K562 (cell line): ENCODE measurements around the gene HP1BP3. TPM values are rescaled to one million over a fixed set of nuclear protein-coding genes. Genes with fewer than 3 reads are reported as not detected.
A peak's percentile ranks its signal among the peaks of the same experiment; 100 is the strongest.

Experiments
- CEBPB ChIP-seq: fragments of 450-650 bp; IDR thresholded peaks from 2 replicates; pipeline ENCODE4 v1.6.1; 2016; ENCODE audit warnings: missing genetic modification characterization, missing compliant biosample characterization
- GTF2F1 ChIP-seq: IDR thresholded peaks from 2 replicates; pipeline ENCODE4 v1.6.1; 2011; ENCODE audit warnings: low read depth, low read length, improper control_type of control experiment
- HDAC2 ChIP-seq: fragments of 450-650 bp; IDR thresholded peaks from 2 replicates; pipeline ENCODE4 v1.6.1; 2016; ENCODE audit warnings: mild to moderate bottlenecking
- NFE2 ChIP-seq: IDR thresholded peaks from 2 replicates; pipeline ENCODE4 v1.6.1; 2014; ENCODE audit warnings: antibody characterized with exemption, low read depth
- NUFIP1 ChIP-seq: fragments of 450-650 bp; IDR thresholded peaks from 2 replicates; pipeline ENCODE4 v1.6.1; 2018; ENCODE audit not compliant: partially characterized antibody
- POLR2G ChIP-seq: fragments of 200-400 bp; formaldehyde crosslinking; IDR thresholded peaks from 2 replicates; pipeline ENCODE4 v1.6.1; 2017; ENCODE audit warnings: low read depth, mild to moderate bottlenecking, antibody characterized with exemption, low read length, moderate library complexity
- RFX7 ChIP-seq: fragments of 250-450 bp; sonication (Bioruptor Pico); IDR thresholded peaks from 2 replicates; pipeline ENCODE4 v1.5.1; 2021; ENCODE audit warnings: mild to moderate bottlenecking
- TGIF2 ChIP-seq: sonication (generic); formaldehyde crosslinking; IDR thresholded peaks from 2 replicates; pipeline ENCODE4 v1.8.1; 2022; ENCODE audit warnings: mild to moderate bottlenecking, missing genetic modification reagents, moderate library complexity
- TOE1 ChIP-seq, 2 experiments: fragments of 450-650 bp in 1 of 2; sonication (generic) in 1 of 2; formaldehyde crosslinking in 1 of 2; IDR thresholded peaks; 2 replicates each; pipeline versions ENCODE4 v1.7.1 to v1.8.0; 2016 to 2022; ENCODE audit warnings: borderline replicate concordance in 2 of 2, mild to moderate bottlenecking in 2 of 2, antibody characterized with exemption in 1 of 2, inconsistent platforms in 1 of 2, low read depth in 1 of 2, missing genetic modification reagents in 1 of 2, moderate library complexity in 1 of 2
- TRIM24 ChIP-seq, 2 experiments: fragments of 450-650 bp; IDR thresholded peaks; 2 replicates each; pipeline ENCODE4 v1.6.1; 2016
- ZFP30 ChIP-seq: fragments of 250-450 bp; sonication (Bioruptor Pico); IDR thresholded peaks from 2 replicates; pipeline ENCODE4 v1.8.0; 2022; ENCODE audit warnings: moderate library complexity, mild to moderate bottlenecking, inconsistent platforms, borderline replicate concordance
- polyA plus RNA-seq, 8 experiments: library from polyadenylated mRNA; depleted of rRNA in 4 of 8; stranded (reverse) in 5 of 8; unstranded in 3 of 8; fragments of >200 nt; fragmentation: Nextera tagmentation in 2 of 8; fragmentation: Illumina TruSeq in 1 of 8; extraction: Ambion mirVana in 2 of 8; extraction: Trizol in 1 of 8; gene quantifications; 2 replicates each; pipeline versions ENCODE4 v1.2.1 to v1.2.3, GENCODE V29; 2011 to 2014; ENCODE audit warnings: inconsistent platforms in 1 of 8, missing spikeins in 1 of 8
- total RNA-seq, 7 experiments: library from RNA; depleted of rRNA in 6 of 7; stranded (reverse); fragments of >200 nt in 6 of 7; fragmentation: Illumina TruSeq in 2 of 7; extraction: Trizol in 2 of 7; gene quantifications; 2 replicates each; pipeline versions ENCODE4 v1.2.1 to v1.2.3, GENCODE V29; 2011 to 2021; ENCODE audit warnings: low replicate concordance in 1 of 7
- TF ChIP-seq, protein P1 (sequence below): sonication (generic); formaldehyde crosslinking; IDR thresholded peaks from 2 replicates; pipeline ENCODE4 v1.8.0; 2023; ENCODE audit warnings: missing genetic modification reagents, mild to moderate bottlenecking, borderline replicate concordance
- TF ChIP-seq, protein P2 (sequence below): sonication (generic); formaldehyde crosslinking; IDR thresholded peaks from 2 replicates; pipeline ENCODE4 v1.9.0; 2022; ENCODE audit warnings: mild to moderate bottlenecking, missing genetic modification reagents
- TF ChIP-seq, protein P3 (sequence below): IDR thresholded peaks from 2 replicates; pipeline ENCODE4 v1.6.1; 2016; ENCODE audit warnings: missing genetic modification characterization, missing compliant biosample characterization
- TF ChIP-seq, protein P4 (sequence below): sonication (generic); formaldehyde crosslinking; IDR thresholded peaks from 2 replicates; pipeline ENCODE4 v1.8.0; 2022; ENCODE audit warnings: mild to moderate bottlenecking, missing genetic modification reagents, borderline replicate concordance

The HP1BP3 gene
- total and polyA plus RNA-seq, 9 of the 15 experiments (the other 6 are each of a cell fraction or from before 2014, with no cell fraction given), result 57.3 to 513 (median 240) TPM

DNA sequence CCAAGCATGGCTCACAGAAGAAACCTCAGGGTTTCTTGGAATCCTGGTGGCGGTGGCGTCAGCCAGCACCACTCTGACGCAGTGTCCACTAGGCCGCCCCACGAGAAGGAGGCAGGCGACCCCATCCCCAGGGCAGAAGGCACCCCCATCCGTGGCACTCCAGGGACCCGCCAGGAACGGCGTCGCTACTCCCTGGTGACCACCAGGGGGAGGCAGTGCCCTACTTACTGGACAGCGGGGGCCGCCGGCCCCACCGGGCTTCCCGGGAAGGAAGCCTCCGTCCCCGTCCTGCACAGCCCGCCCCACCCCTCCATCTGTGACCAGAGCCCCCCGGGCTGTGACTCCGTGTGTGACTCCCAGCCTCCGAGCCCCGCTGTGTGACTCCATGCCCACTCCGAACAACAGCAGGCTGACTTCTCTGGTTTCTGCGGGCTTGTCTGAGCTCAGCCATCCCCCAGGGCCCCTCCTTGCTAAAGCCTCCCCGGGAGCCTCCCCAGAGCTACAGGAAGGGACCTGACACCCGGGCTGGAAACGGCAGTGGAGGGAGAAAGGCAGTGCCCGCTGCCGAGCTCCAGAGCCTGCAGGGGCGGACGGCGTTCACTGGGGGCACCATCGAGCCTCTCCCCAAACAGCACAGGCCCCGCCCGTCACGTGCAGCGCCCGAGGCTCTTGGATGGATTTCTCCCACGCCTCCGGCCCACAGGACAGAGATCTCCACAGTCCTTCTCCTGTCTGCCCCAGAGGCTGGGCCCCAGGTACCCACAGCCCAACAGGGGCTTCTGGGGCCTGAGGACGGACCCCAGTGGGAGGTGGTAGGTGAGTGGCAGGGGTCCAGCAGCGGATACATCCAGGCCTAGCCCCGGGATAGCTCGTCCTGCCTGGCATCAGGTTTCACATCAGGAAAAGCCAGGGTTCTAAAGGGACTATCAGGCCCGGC is 90.4 kb downstream of the HP1BP3 start (continued):
- no peak for TF ChIP-seq RFX7 (CRISPR knock-in tag)
- no peak for TF ChIP-seq TRIM24 (IDR thresholded peaks at IDR 0.05)
- TF ChIP-seq TOE1 (IDR thresholded peaks at IDR 0.05; ENCODE audit: borderline replicate concordance), result peak; percentile 85
- no peak for TF ChIP-seq TOE1 (CRISPR knock-in tag; IDR thresholded peaks at IDR 0.05; ENCODE audit: borderline replicate concordance, low read depth)
- no peak for TF ChIP-seq NUFIP1
- TF ChIP-seq, protein P1, sequence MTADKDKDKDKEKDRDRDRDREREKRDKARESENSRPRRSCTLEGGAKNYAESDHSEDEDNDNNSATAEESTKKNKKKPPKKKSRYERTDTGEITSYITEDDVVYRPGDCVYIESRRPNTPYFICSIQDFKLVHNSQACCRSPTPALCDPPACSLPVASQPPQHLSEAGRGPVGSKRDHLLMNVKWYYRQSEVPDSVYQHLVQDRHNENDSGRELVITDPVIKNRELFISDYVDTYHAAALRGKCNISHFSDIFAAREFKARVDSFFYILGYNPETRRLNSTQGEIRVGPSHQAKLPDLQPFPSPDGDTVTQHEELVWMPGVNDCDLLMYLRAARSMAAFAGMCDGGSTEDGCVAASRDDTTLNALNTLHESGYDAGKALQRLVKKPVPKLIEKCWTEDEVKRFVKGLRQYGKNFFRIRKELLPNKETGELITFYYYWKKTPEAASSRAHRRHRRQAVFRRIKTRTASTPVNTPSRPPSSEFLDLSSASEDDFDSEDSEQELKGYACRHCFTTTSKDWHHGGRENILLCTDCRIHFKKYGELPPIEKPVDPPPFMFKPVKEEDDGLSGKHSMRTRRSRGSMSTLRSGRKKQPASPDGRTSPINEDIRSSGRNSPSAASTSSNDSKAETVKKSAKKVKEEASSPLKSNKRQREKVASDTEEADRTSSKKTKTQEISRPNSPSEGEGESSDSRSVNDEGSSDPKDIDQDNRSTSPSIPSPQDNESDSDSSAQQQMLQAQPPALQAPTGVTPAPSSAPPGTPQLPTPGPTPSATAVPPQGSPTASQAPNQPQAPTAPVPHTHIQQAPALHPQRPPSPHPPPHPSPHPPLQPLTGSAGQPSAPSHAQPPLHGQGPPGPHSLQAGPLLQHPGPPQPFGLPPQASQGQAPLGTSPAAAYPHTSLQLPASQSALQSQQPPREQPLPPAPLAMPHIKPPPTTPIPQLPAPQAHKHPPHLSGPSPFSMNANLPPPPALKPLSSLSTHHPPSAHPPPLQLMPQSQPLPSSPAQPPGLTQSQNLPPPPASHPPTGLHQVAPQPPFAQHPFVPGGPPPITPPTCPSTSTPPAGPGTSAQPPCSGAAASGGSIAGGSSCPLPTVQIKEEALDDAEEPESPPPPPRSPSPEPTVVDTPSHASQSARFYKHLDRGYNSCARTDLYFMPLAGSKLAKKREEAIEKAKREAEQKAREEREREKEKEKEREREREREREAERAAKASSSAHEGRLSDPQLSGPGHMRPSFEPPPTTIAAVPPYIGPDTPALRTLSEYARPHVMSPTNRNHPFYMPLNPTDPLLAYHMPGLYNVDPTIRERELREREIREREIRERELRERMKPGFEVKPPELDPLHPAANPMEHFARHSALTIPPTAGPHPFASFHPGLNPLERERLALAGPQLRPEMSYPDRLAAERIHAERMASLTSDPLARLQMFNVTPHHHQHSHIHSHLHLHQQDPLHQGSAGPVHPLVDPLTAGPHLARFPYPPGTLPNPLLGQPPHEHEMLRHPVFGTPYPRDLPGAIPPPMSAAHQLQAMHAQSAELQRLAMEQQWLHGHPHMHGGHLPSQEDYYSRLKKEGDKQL (CRISPR knock-in tag), result no peak
- TF ChIP-seq HDAC2, result 0 out of 2 replicates have a peak, but pooled peaks have one; percentile 67
- TF ChIP-seq, protein P2, sequence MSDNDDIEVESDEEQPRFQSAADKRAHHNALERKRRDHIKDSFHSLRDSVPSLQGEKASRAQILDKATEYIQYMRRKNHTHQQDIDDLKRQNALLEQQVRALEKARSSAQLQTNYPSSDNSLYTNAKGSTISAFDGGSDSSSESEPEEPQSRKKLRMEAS (CRISPR knock-in tag), result peak; percentile 84
- TF ChIP-seq, protein P3, sequence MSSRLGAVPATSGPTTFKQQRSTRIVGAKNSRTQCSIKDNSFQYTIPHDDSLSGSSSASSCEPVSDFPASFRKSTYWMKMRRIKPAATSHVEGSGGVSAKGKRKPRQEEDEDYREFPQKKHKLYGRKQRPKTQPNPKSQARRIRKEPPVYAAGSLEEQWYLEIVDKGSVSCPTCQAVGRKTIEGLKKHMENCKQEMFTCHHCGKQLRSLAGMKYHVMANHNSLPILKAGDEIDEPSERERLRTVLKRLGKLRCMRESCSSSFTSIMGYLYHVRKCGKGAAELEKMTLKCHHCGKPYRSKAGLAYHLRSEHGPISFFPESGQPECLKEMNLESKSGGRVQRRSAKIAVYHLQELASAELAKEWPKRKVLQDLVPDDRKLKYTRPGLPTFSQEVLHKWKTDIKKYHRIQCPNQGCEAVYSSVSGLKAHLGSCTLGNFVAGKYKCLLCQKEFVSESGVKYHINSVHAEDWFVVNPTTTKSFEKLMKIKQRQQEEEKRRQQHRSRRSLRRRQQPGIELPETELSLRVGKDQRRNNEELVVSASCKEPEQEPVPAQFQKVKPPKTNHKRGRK (tag), result no peak
- no peak for TF ChIP-seq NFE2
- no peak for TF ChIP-seq CEBPB (tag)
- TF ChIP-seq GTF2F1, result no peak
- TF ChIP-seq ZFP30 (CRISPR knock-in tag), result no peak
- TF ChIP-seq POLR2G, result peak; percentile 52; the same call in 1 of the 2 replicates
- TF ChIP-seq, protein P4, sequence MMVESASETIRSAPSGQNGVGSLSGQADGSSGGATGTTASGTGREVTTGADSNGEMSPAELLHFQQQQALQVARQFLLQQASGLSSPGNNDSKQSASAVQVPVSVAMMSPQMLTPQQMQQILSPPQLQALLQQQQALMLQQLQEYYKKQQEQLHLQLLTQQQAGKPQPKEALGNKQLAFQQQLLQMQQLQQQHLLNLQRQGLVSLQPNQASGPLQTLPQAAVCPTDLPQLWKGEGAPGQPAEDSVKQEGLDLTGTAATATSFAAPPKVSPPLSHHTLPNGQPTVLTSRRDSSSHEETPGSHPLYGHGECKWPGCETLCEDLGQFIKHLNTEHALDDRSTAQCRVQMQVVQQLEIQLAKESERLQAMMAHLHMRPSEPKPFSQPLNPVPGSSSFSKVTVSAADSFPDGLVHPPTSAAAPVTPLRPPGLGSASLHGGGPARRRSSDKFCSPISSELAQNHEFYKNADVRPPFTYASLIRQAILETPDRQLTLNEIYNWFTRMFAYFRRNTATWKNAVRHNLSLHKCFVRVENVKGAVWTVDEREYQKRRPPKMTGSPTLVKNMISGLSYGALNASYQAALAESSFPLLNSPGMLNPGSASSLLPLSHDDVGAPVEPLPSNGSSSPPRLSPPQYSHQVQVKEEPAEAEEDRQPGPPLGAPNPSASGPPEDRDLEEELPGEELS (CRISPR knock-in tag), result no peak
- no peak for TF ChIP-seq TGIF2 (CRISPR knock-in tag)
